H9 (cell line): ENCODE data around the gene ADM. TPM values are rescaled to one million over a fixed set of nuclear protein-coding genes. Genes with fewer than 3 reads are reported as not detected.
A peak's percentile ranks its signal among the peaks of the same experiment; 100 is the strongest.

ENCODE experiments used
- DNase-seq: peaks from one replicate; pipeline ENCODE4 v3.0.0-alpha.2; 2017
- H2AFZ ChIP-seq: one replicate; pipeline ENCODE4 v1.6.1; 2013; ENCODE audit warnings: mild to moderate bottlenecking, low read length, control low read depth, moderate library complexity
- H2AK5ac ChIP-seq: 2 replicates; pipeline ENCODE4 v1.6.1; 2013; ENCODE audit warnings: low read length, control low read depth, mixed read lengths; ENCODE audit not compliant: insufficient read length
- H2BK120ac ChIP-seq: one replicate; pipeline ENCODE4 v1.6.1; 2013; ENCODE audit warnings: low read depth, mild to moderate bottlenecking, low read length, control low read depth, inconsistent platforms; ENCODE audit not compliant: poor library complexity, severe bottlenecking
- H2BK12ac ChIP-seq: 2 replicates; pipeline ENCODE4 v1.6.1; 2013; ENCODE audit warnings: low read length, control low read depth, mixed read lengths, low read depth; ENCODE audit not compliant: insufficient read length
- H2BK15ac ChIP-seq: 2 replicates; pipeline ENCODE4 v1.6.1; 2013; ENCODE audit warnings: low read depth, low read length, control low read depth
- H2BK20ac ChIP-seq: one replicate; pipeline ENCODE4 v1.6.1; 2013; ENCODE audit warnings: low read depth, mild to moderate bottlenecking, low read length, control low read depth, inconsistent platforms; ENCODE audit not compliant: poor library complexity, severe bottlenecking
- H2BK5ac ChIP-seq: 2 replicates; pipeline ENCODE4 v1.6.1; 2013; ENCODE audit warnings: low read length, control low read depth, mixed read lengths; ENCODE audit not compliant: insufficient read length
- H3K14ac ChIP-seq: 2 replicates; pipeline ENCODE4 v1.6.1; 2013; ENCODE audit warnings: low read length, control low read depth; ENCODE audit not compliant: insufficient read depth
- H3K18ac ChIP-seq: 2 replicates; pipeline ENCODE4 v1.6.1; 2013; ENCODE audit warnings: low read depth, mild to moderate bottlenecking, mixed read lengths, low read length, control low read depth; ENCODE audit not compliant: insufficient read length
- H3K23ac ChIP-seq: 2 replicates; pipeline ENCODE4 v1.6.1; 2013; ENCODE audit warnings: low read length, control low read depth, mixed read lengths, low read depth; ENCODE audit not compliant: insufficient read length
- H3K23me2 ChIP-seq: 2 replicates; pipeline ENCODE4 v1.6.1; 2013; ENCODE audit warnings: low read depth, mild to moderate bottlenecking, mixed read lengths, low read length, control low read depth; ENCODE audit not compliant: insufficient read length, poor library complexity, severe bottlenecking
- H3K27ac ChIP-seq: 2 replicates; pipeline ENCODE4 v1.5.1; 2013; ENCODE audit warnings: low read length, control low read depth, mixed read lengths, low read depth; ENCODE audit not compliant: insufficient read length
- H3K27me3 ChIP-seq: 2 replicates; pipeline ENCODE4 v1.6.1; 2013; ENCODE audit warnings: low read length, control low read depth, inconsistent platforms; ENCODE audit not compliant: insufficient read depth
- H3K4ac ChIP-seq: 2 replicates; pipeline ENCODE4 v1.6.1; 2013; ENCODE audit warnings: low read depth, mild to moderate bottlenecking, control low read depth, inconsistent platforms, low read length, moderate library complexity
- H3K4me1 ChIP-seq: 2 replicates; pipeline ENCODE4 v1.6.1; 2013; ENCODE audit warnings: low read length, control low read depth, inconsistent platforms; ENCODE audit not compliant: insufficient read depth
- H3K4me2 ChIP-seq: 2 replicates; pipeline ENCODE4 v1.6.1; 2013; ENCODE audit warnings: low read length, control low read depth, mixed read lengths; ENCODE audit not compliant: insufficient read length, insufficient read depth
- H3K56ac ChIP-seq: 2 replicates; pipeline ENCODE4 v1.6.1; 2013; ENCODE audit warnings: low read depth, mild to moderate bottlenecking, mixed read lengths, low read length, control low read depth; ENCODE audit not compliant: insufficient read length
- H3K79me1 ChIP-seq: 2 replicates; pipeline ENCODE4 v1.6.1; 2013; ENCODE audit warnings: low read depth, mild to moderate bottlenecking, moderate library complexity, low read length, control low read depth, inconsistent platforms; ENCODE audit not compliant: insufficient read depth, poor library complexity, severe bottlenecking
- H3K79me2 ChIP-seq: 2 replicates; pipeline ENCODE4 v1.6.1; 2013; ENCODE audit warnings: low read length, control low read depth, inconsistent platforms; ENCODE audit not compliant: insufficient read depth
- H3K9ac ChIP-seq: 2 replicates; pipeline ENCODE4 v1.6.1; 2013; ENCODE audit warnings: low read length, control low read depth, mixed read lengths; ENCODE audit not compliant: insufficient read length; ENCODE audit errors: extremely low read depth
- H3K9me3 ChIP-seq: one replicate; pipeline ENCODE4 v1.6.1; 2013; ENCODE audit warnings: low read depth, low read length, inconsistent platforms; ENCODE audit not compliant: control insufficient read depth
- H3T11ph ChIP-seq: one replicate; pipeline ENCODE4 v1.6.1; 2013; ENCODE audit warnings: mild to moderate bottlenecking, low read length, control low read depth, inconsistent platforms
- H4K20me1 ChIP-seq: one replicate; pipeline ENCODE4 v1.6.1; 2013; ENCODE audit not compliant: control insufficient read depth, insufficient read length, insufficient read depth
- H4K5ac ChIP-seq: 2 replicates; pipeline ENCODE4 v1.6.1; 2013; ENCODE audit warnings: low read depth, mild to moderate bottlenecking, mixed read lengths, low read length, control low read depth; ENCODE audit not compliant: insufficient read length
- H4K8ac ChIP-seq: replicated peaks from 2 replicates; pipeline ENCODE4 v1.6.1; 2013; ENCODE audit warnings: low read length, control low read depth, mixed read lengths, low read depth; ENCODE audit not compliant: insufficient read length
- H4K91ac ChIP-seq: 2 replicates; pipeline ENCODE4 v1.6.1; 2013; ENCODE audit warnings: low read depth, mild to moderate bottlenecking, moderate library complexity, mixed read lengths, low read length, control low read depth; ENCODE audit not compliant: insufficient read length
- H3K27ac Mint-ChIP-seq, 3 experiments: 2 replicates in 2 of 3; 3 replicates in 1 of 3; pipeline ENCODE4 v1.8.0; 2020 to 2021; ENCODE audit warnings: mixed read lengths in 3 of 3, mild to moderate bottlenecking in 1 of 3, moderate library complexity in 1 of 3
- H3K27me3 Mint-ChIP-seq: 2 replicates; pipeline ENCODE4 v1.8.0; 2021; ENCODE audit warnings: low read depth, mild to moderate bottlenecking, moderate library complexity, mixed read lengths
- H3K36me3 Mint-ChIP-seq, 3 experiments: 2 replicates in 2 of 3; 3 replicates in 1 of 3; pipeline ENCODE4 v1.8.0; 2020 to 2021; ENCODE audit warnings: low read depth in 3 of 3, mixed read lengths in 3 of 3; ENCODE audit not compliant: insufficient read depth in 1 of 3
- H3K4me1 Mint-ChIP-seq, 2 experiments: 2 replicates each; pipeline ENCODE4 v1.8.0; 2020; ENCODE audit warnings: mixed read lengths in 2 of 2
- H3K4me3 Mint-ChIP-seq, 2 experiments: 2 replicates in 1 of 2; 3 replicates in 1 of 2; pipeline ENCODE4 v1.8.0; 2020 to 2021; ENCODE audit warnings: mild to moderate bottlenecking in 2 of 2, mixed read lengths in 2 of 2, moderate library complexity in 1 of 2
- H3K9me3 Mint-ChIP-seq, 2 experiments: 2 replicates in 1 of 2; 3 replicates in 1 of 2; pipeline ENCODE4 v1.8.0; 2020; ENCODE audit warnings: mild to moderate bottlenecking in 2 of 2, mixed read lengths in 2 of 2, moderate library complexity in 1 of 2
- WGBS: extraction: QIAGEN DNeasy Blood & Tissue Kit; methylation state at CpG from one replicate; pipeline ENCODE4 v1.1.7; 2013; ENCODE audit warnings: missing lambda C conversion rate, low lambda C conversion rate, mixed read lengths; ENCODE audit not compliant: insufficient read length; ENCODE audit errors: extremely low coverage; 5-methylcytosine and 5-hydroxymethylcytosine counted together
- total RNA-seq: library from RNA; stranded (reverse); gene quantifications from 2 replicates; pipeline ENCODE4 v1.2.1, GENCODE V29; 2021
- TF ChIP-seq, protein P1 (sequence below): fragments of 200-600 bp; sonication (generic); conservative IDR thresholded peaks from 3 replicates; pipeline ENCODE4 v1.8.0; 2021; ENCODE audit warnings: antibody characterized with exemption, mild to moderate bottlenecking

Gene ADM
- total RNA-seq, 1 experiment from 2014 or later: 99.1 TPM

DNA sequence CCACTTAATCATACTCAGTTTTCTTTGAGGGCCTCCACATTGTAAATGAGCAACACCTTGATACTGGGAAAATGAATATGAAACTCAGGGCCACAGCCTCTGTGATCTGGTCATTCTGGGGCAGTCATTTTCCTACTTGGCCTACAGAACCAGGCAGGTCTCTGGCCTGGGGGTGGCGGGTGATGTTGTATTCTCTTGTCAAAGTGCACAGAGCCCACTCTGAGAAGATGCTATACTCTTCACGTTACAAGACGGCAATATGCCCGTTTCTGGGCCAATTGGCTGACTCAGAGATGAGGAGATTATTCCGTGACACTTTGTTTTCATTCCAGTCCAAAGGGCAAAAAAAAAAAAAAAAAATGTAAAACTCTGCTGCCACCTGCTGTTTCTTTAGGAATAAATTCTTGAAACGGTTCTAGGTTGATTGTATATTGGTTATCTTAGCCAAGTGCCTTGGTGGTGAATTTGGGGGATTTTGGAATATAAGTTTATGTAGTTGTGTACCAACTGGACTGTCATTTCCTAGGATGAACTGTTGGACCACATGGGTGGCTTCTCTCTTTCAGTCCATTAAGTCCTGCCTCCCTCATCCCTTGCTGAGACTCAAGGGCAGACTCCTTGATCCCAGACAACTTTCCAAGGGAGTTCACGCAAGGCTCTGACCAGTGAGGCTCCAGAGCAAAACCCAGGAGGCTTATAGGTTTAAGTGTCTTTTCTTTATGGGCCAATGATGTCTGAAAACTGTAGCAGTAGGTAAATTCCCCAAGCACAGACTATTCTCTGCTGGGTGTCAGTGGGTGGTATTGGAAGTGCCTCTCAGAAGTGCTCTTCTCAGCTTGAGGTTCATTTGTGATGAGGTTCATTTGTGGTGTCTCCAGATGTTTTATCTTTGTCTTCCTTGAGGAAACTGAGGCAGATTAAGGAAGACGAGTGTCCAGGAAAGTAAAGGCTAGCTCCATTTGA is 18.2 kb downstream of the ADM start:
- Histone ChIP-seq H2BK20ac (no peak overlapping the region), H4K8ac (no peak overlapping the region), H4K20me1 (no peaks in the 10 kb centered on the region), H3K4me1 (peaks cover 11% of the 10 kb centered on the region), H3K27ac (no peak overlapping the region), H4K5ac (no peak overlapping the region), H3K23me2 (no peaks in the 10 kb centered on the region), H3K9ac (no peak overlapping the region), H3K27me3 (no peaks in the 10 kb centered on the region), H3K9me3 (no peaks in the 10 kb centered on the region), H3K18ac (no peak overlapping the region), H2AFZ (no peak overlapping the region), H4K91ac (no peak overlapping the region), H3K4me2 (no peak overlapping the region), H2BK5ac (no peak overlapping the region), H2BK15ac (no peak overlapping the region), H3K79me1 (no peaks in the 10 kb centered on the region), H3K56ac (no peak overlapping the region), H2BK12ac (no peak overlapping the region), H3K4ac (no peak overlapping the region), H2BK120ac (no peak overlapping the region), H3K79me2 (no peaks in the 10 kb centered on the region), H3K14ac (no peak overlapping the region), H2AK5ac (no peak overlapping the region), H3K23ac (no peak overlapping the region), H3T11ph (no peak overlapping the region)
- H3K27ac Mint-ChIP-seq: peak overlapping the region in 1 of 3 experiments; percentile 41; a peak in 3 of 7 replicates
- peaks cover 40 to 60% of the 10 kb centered on the region in 2 experiments for H3K4me1 Mint-ChIP-seq
- TF ChIP-seq, protein P1, sequence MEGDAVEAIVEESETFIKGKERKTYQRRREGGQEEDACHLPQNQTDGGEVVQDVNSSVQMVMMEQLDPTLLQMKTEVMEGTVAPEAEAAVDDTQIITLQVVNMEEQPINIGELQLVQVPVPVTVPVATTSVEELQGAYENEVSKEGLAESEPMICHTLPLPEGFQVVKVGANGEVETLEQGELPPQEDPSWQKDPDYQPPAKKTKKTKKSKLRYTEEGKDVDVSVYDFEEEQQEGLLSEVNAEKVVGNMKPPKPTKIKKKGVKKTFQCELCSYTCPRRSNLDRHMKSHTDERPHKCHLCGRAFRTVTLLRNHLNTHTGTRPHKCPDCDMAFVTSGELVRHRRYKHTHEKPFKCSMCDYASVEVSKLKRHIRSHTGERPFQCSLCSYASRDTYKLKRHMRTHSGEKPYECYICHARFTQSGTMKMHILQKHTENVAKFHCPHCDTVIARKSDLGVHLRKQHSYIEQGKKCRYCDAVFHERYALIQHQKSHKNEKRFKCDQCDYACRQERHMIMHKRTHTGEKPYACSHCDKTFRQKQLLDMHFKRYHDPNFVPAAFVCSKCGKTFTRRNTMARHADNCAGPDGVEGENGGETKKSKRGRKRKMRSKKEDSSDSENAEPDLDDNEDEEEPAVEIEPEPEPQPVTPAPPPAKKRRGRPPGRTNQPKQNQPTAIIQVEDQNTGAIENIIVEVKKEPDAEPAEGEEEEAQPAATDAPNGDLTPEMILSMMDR: peak; percentile 64; the same call in 2 of the 3 replicates
- no peaks in the 10 kb centered on the region; a peak in 1 of 7 replicates for H3K36me3 Mint-ChIP-seq
- no CpG with 5 or more reads among the region's 8 CpGs for WGBS
- peaks cover 2% of the 10 kb centered on the region; the same call in 1 of the 2 replicates for H3K27me3 Mint-ChIP-seq
- no peak for DNase-seq
- H3K9me3 Mint-ChIP-seq: no peaks in the 10 kb centered on the region; a peak in 1 of 5 replicates
- H3K4me3 Mint-ChIP-seq: peak overlapping the region in 1 of 2 experiments; percentile 21; a peak in 2 of 5 replicates
